Esophagus muscularis mucosa (tissue), 4 donors: Measurements from ENCODE around the gene GALNS. TPM values are rescaled to one million over a fixed set of nuclear protein-coding genes. Genes with fewer than 3 reads are reported as not detected.

Source experiments
- DNase-seq: peaks from one replicate; pipeline ENCODE4 v3.0.0-alpha.2; 2017; ENCODE audit errors: extremely low spot score
- H3K27ac ChIP-seq, 4 donors: fragments of 200-600 bp; sonication (generic); replicated peaks in 1 of 4; 1 replicate in 3 of 4; 2 replicates in 1 of 4; pipeline ENCODE4 v1.5.1; 2016 to 2019; ENCODE audit warnings: mild to moderate bottlenecking in 1 of 4
- H3K27me3 ChIP-seq, 4 donors: fragments of 200-600 bp; sonication (generic); one replicate each; pipeline versions ENCODE4 v1.5.1 to v1.6.0; 2016 to 2019
- H3K36me3 ChIP-seq, 4 donors: fragments of 200-600 bp; sonication (generic); one replicate each; pipeline ENCODE4 v1.5.1; 2016 to 2019
- H3K4me1 ChIP-seq, 4 donors: fragments of 200-600 bp; sonication (generic); one replicate each; pipeline ENCODE4 v1.5.1; 2016 to 2019
- H3K4me3 ChIP-seq, 4 donors: fragments of 200-600 bp; sonication (generic); 1 replicate in 2 of 4; 2 replicates in 2 of 4; pipeline ENCODE4 v1.5.1; 2016 to 2019; ENCODE audit warnings: mild to moderate bottlenecking in 4 of 4, moderate library complexity in 1 of 4
- H3K9me3 ChIP-seq, 4 donors: fragments of 200-600 bp; sonication (generic); 1 replicate in 3 of 4; 2 replicates in 1 of 4; pipeline ENCODE4 v1.5.1; 2016 to 2019
- CTCF ChIP-seq, 3 experiments: fragments of 200-600 bp in 2 of 3; fragments of 450-650 bp in 1 of 3; sonication (generic) in 2 of 3; IDR thresholded peaks; one replicate each; pipeline ENCODE4 v1.5.1; 2017 to 2019; ENCODE audit warnings: antibody characterized with exemption in 3 of 3, mild to moderate bottlenecking in 2 of 3, moderate library complexity in 1 of 3
- EP300 ChIP-seq: sonication (generic); formaldehyde crosslinking; IDR thresholded peaks from one replicate; pipeline ENCODE4 v1.6.1; 2017; ENCODE audit warnings: antibody characterized with exemption
- POLR2A ChIP-seq: fragments of 450-650 bp; IDR thresholded peaks from one replicate; pipeline ENCODE4 v1.6.1; 2017; ENCODE audit warnings: antibody characterized with exemption, moderate library complexity, mild to moderate bottlenecking, low read depth
- POLR2AphosphoS5 ChIP-seq, 2 donors: sonication (generic); formaldehyde crosslinking; IDR thresholded peaks; one replicate each; pipeline ENCODE4 v1.6.1; 2017; ENCODE audit warnings: antibody characterized with exemption in 2 of 2
- WGBS: methylation state at CpG from one replicate; pipeline ENCODE4 v1.1.5; 2018; 5-methylcytosine and 5-hydroxymethylcytosine counted together
- intact Hi-C: fragments of 100-400 bp; cut with DNase I; formaldehyde crosslinking; loops from one replicate; pipeline ENCODE4 v1.15.1; 2023
- total RNA-seq, 4 donors: library from RNA; depleted of rRNA; stranded (reverse); fragments of >200 nt; gene quantifications; one replicate each; pipeline versions ENCODE4 v1.1.0 to v1.2.1, GENCODE V29; 2016

The GALNS gene
- total RNA-seq, 4 donors from 2014 or later = 9.5 to 19.1 (median 11.0) TPM

GRCh38 chr16:88903267-88903666, 46.5 kb upstream of the GALNS start:
- Histone ChIP-seq H3K27ac (no peak overlapping the region), H3K4me3 (no peak overlapping the region), H3K9me3 (no peaks in the 10 kb centered on the region), H3K4me1 (peaks cover 0 to 26% (median 8%) of the 10 kb centered on the region in 4 donors), H3K36me3 (peaks cover 0 to 31% (median 11%) of the 10 kb centered on the region in 4 donors), H3K27me3 (peaks cover 0 to 31% (median 0%) of the 10 kb centered on the region in 4 donors)
- intact Hi-C loops = no loop called here
- WGBS = 79% methylated on average over 2 of the region's 14 CpGs
- no peak for DNase-seq
- TF ChIP-seq POLR2A = no peak
- TF ChIP-seq CTCF (IDR thresholded peaks at IDR 0.05) = no peak
- TF ChIP-seq EP300 = no peak
- TF ChIP-seq POLR2AphosphoS5 (IDR thresholded peaks at IDR 0.05) = no peak

- no peak for TF ChIP-seq EP300
- no peak for TF ChIP-seq CTCF (IDR thresholded peaks at IDR 0.05)
- no peak for TF ChIP-seq POLR2AphosphoS5 (IDR thresholded peaks at IDR 0.05)
- no peak for TF ChIP-seq POLR2A
- Histone ChIP-seq H3K27ac (no peak overlapping the region), H3K36me3 (peaks cover 0 to 36% (median 14%) of the 10 kb centered on the region in 4 donors), H3K4me1 (peaks cover 0 to 26% (median 8%) of the 10 kb centered on the region in 4 donors), H3K4me3 (no peak overlapping the region), H3K9me3 (no peaks in the 10 kb centered on the region), H3K27me3 (peaks cover 0 to 31% (median 0%) of the 10 kb centered on the region in 4 donors)
- WGBS = 80% methylated on average over 15 of the region's 16 CpGs
- intact Hi-C loops = no loop called here
- no peak for DNase-seq
Measured at GRCh38 chr16:88902744-88903143, 46.0 kb upstream of the GALNS start.

GRCh38 chr16:88901718-88902337, 45.1 kb upstream of the GALNS start:
- H3K4me1 ChIP-seq = peaks cover 0 to 24% (median 6%) of the 10 kb centered on the region in 4 donors
- TF ChIP-seq EP300 = no peak
- H3K4me3 ChIP-seq = no peak overlapping the region
- no peak for DNase-seq
- H3K36me3 ChIP-seq = peaks cover 0 to 45% (median 21%) of the 10 kb centered on the region in 4 donors
- no peak overlapping the region for H3K27ac ChIP-seq
- WGBS = 81% methylated on average over 23 of the region's 26 CpGs
- peaks cover 0 to 30% (median 0%) of the 10 kb centered on the region in 4 donors for H3K27me3 ChIP-seq
- intact Hi-C loops = no loop called here
- no peaks in the 10 kb centered on the region for H3K9me3 ChIP-seq

DNA sequence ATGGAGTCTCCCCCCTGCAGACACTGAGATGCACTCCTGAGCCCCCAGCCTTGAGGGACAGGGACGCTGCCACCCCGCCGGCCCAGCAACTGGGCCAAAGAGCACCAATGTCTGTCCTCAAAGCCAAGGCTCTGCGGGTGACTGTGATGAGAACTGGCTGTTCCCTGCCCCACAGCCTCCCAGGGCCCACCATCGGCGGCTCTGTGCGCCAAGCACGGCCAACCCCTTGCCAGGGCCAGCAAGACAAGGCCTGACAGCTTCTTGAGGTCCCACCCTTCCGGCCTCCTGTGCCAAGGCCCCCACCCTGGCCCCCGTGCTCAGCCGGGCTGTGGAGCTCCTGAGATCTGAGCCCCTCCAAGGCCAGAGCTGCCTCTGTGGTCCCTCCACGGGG, 43.9 kb upstream of the GALNS start:
- WGBS = no CpG with 5 or more reads among the region's 12 CpGs
- Histone ChIP-seq H3K36me3 (peaks cover 0 to 57% (median 23%) of the 10 kb centered on the region in 4 donors), H3K27me3 (peaks cover 0 to 18% (median 0%) of the 10 kb centered on the region in 4 donors), H3K9me3 (no peaks in the 10 kb centered on the region), H3K4me1 (peaks cover 0 to 13% (median 2%) of the 10 kb centered on the region in 4 donors), H3K4me3 (no peak overlapping the region), H3K27ac (no peak overlapping the region)
- TF ChIP-seq EP300 = no peak
- TF ChIP-seq POLR2A = no peak
- no peak for TF ChIP-seq POLR2AphosphoS5 (IDR thresholded peaks at IDR 0.05)
- no peak for TF ChIP-seq CTCF (IDR thresholded peaks at IDR 0.05)
- intact Hi-C loops = no loop called here
- no peak for DNase-seq

DNA sequence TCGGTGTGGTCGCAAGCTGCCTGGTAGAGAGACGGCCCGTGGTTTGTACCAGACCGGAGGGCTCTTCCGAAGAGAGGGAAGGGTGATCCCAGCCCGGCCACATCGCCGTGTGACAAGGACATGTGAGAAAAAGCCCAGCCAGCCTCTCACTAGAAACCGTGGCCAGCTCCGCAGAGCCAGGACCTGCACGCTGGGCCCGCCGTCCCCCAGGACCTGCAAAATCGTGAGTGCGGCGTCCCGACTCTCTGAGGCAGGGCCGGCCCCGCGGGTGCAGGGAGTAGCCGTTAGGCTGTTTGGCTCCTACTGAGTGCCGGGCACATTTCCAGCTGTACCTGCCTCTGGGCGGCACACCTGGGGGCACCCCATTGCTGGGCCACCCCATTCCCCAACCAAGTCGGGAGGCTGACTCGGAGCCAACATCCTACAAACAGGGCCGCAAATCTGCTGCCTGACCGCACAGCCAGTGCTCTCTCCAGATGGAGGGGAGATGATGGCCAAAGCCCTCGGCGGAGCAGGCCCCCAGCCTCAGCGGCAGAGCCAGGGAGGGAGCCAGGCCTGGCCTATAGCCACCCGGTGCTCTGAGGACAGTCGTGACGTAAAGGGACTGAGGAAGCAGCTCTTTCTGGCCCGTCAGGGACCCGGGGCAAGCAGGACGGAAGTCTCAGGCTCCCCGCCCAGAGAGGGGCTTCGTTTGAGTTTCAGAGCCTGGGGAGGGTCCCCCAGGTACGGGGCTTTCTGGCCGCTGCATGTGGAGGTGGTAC, 43.3 kb upstream of the GALNS start:
- TF ChIP-seq EP300 = no peak
- no peak for TF ChIP-seq POLR2A
- TF ChIP-seq POLR2AphosphoS5 (IDR thresholded peaks at IDR 0.05) = no peak
- TF ChIP-seq CTCF (IDR thresholded peaks at IDR 0.05) = no peak
- whole genome bisulfite sequencing = 87% methylated on average over 30 of the region's 41 CpGs

More for the DNA sequence above, 43.3 kb upstream of the GALNS start:
- Histone ChIP-seq H3K4me1 (peaks cover 0 to 8% (median 0%) of the 10 kb centered on the region in 4 donors), H3K36me3 (peaks cover 0 to 61% (median 23%) of the 10 kb centered on the region in 4 donors), H3K27me3 (peaks cover 0 to 14% (median 0%) of the 10 kb centered on the region in 4 donors), H3K4me3 (no peak overlapping the region), H3K9me3 (no peaks in the 10 kb centered on the region), H3K27ac (no peak overlapping the region)
- intact Hi-C loops = no loop called here
- no peak for DNase-seq
